H9 (cell line): Measurements from ENCODE around the gene AKR1C8. TPM values are rescaled to one million over a fixed set of nuclear protein-coding genes. Genes with fewer than 3 reads are reported as not detected.
"Not testable (repeated sequence)": the region's sequence is repeated elsewhere in the genome, so short reads cannot be mapped to it uniquely, and the experiment has no call there.

Experiments used
- DNase-seq: peaks from one replicate; pipeline ENCODE4 v3.0.0-alpha.2; 2017
- H2AFZ ChIP-seq: one replicate; pipeline ENCODE4 v1.6.1; 2013; ENCODE audit warnings: mild to moderate bottlenecking, low read length, control low read depth, moderate library complexity
- H2AK5ac ChIP-seq: 2 replicates; pipeline ENCODE4 v1.6.1; 2013; ENCODE audit warnings: low read length, control low read depth, mixed read lengths; ENCODE audit not compliant: insufficient read length
- H2BK120ac ChIP-seq: one replicate; pipeline ENCODE4 v1.6.1; 2013; ENCODE audit warnings: low read depth, mild to moderate bottlenecking, low read length, control low read depth, inconsistent platforms; ENCODE audit not compliant: poor library complexity, severe bottlenecking
- H2BK12ac ChIP-seq: 2 replicates; pipeline ENCODE4 v1.6.1; 2013; ENCODE audit warnings: low read length, control low read depth, mixed read lengths, low read depth; ENCODE audit not compliant: insufficient read length
- H2BK15ac ChIP-seq: 2 replicates; pipeline ENCODE4 v1.6.1; 2013; ENCODE audit warnings: low read depth, low read length, control low read depth
- H2BK20ac ChIP-seq: one replicate; pipeline ENCODE4 v1.6.1; 2013; ENCODE audit warnings: low read depth, mild to moderate bottlenecking, low read length, control low read depth, inconsistent platforms; ENCODE audit not compliant: poor library complexity, severe bottlenecking
- H2BK5ac ChIP-seq: 2 replicates; pipeline ENCODE4 v1.6.1; 2013; ENCODE audit warnings: low read length, control low read depth, mixed read lengths; ENCODE audit not compliant: insufficient read length
- H3K14ac ChIP-seq: 2 replicates; pipeline ENCODE4 v1.6.1; 2013; ENCODE audit warnings: low read length, control low read depth; ENCODE audit not compliant: insufficient read depth
- H3K18ac ChIP-seq: 2 replicates; pipeline ENCODE4 v1.6.1; 2013; ENCODE audit warnings: low read depth, mild to moderate bottlenecking, mixed read lengths, low read length, control low read depth; ENCODE audit not compliant: insufficient read length
- H3K23ac ChIP-seq: 2 replicates; pipeline ENCODE4 v1.6.1; 2013; ENCODE audit warnings: low read length, control low read depth, mixed read lengths, low read depth; ENCODE audit not compliant: insufficient read length
- H3K23me2 ChIP-seq: 2 replicates; pipeline ENCODE4 v1.6.1; 2013; ENCODE audit warnings: low read depth, mild to moderate bottlenecking, mixed read lengths, low read length, control low read depth; ENCODE audit not compliant: insufficient read length, poor library complexity, severe bottlenecking
- H3K27ac ChIP-seq: 2 replicates; pipeline ENCODE4 v1.5.1; 2013; ENCODE audit warnings: low read length, control low read depth, mixed read lengths, low read depth; ENCODE audit not compliant: insufficient read length
- H3K27me3 ChIP-seq: 2 replicates; pipeline ENCODE4 v1.6.1; 2013; ENCODE audit warnings: low read length, control low read depth, inconsistent platforms; ENCODE audit not compliant: insufficient read depth
- H3K4ac ChIP-seq: 2 replicates; pipeline ENCODE4 v1.6.1; 2013; ENCODE audit warnings: low read depth, mild to moderate bottlenecking, control low read depth, inconsistent platforms, low read length, moderate library complexity
- H3K4me1 ChIP-seq: 2 replicates; pipeline ENCODE4 v1.6.1; 2013; ENCODE audit warnings: low read length, control low read depth, inconsistent platforms; ENCODE audit not compliant: insufficient read depth
- H3K4me2 ChIP-seq: 2 replicates; pipeline ENCODE4 v1.6.1; 2013; ENCODE audit warnings: low read length, control low read depth, mixed read lengths; ENCODE audit not compliant: insufficient read length, insufficient read depth
- H3K56ac ChIP-seq: 2 replicates; pipeline ENCODE4 v1.6.1; 2013; ENCODE audit warnings: low read depth, mild to moderate bottlenecking, mixed read lengths, low read length, control low read depth; ENCODE audit not compliant: insufficient read length
- H3K79me1 ChIP-seq: 2 replicates; pipeline ENCODE4 v1.6.1; 2013; ENCODE audit warnings: low read depth, mild to moderate bottlenecking, moderate library complexity, low read length, control low read depth, inconsistent platforms; ENCODE audit not compliant: insufficient read depth, poor library complexity, severe bottlenecking
- H3K79me2 ChIP-seq: 2 replicates; pipeline ENCODE4 v1.6.1; 2013; ENCODE audit warnings: low read length, control low read depth, inconsistent platforms; ENCODE audit not compliant: insufficient read depth
- H3K9ac ChIP-seq: 2 replicates; pipeline ENCODE4 v1.6.1; 2013; ENCODE audit warnings: low read length, control low read depth, mixed read lengths; ENCODE audit not compliant: insufficient read length; ENCODE audit errors: extremely low read depth
- H3K9me3 ChIP-seq: one replicate; pipeline ENCODE4 v1.6.1; 2013; ENCODE audit warnings: low read depth, low read length, inconsistent platforms; ENCODE audit not compliant: control insufficient read depth
- H3T11ph ChIP-seq: one replicate; pipeline ENCODE4 v1.6.1; 2013; ENCODE audit warnings: mild to moderate bottlenecking, low read length, control low read depth, inconsistent platforms
- H4K20me1 ChIP-seq: one replicate; pipeline ENCODE4 v1.6.1; 2013; ENCODE audit not compliant: control insufficient read depth, insufficient read length, insufficient read depth
- H4K5ac ChIP-seq: 2 replicates; pipeline ENCODE4 v1.6.1; 2013; ENCODE audit warnings: low read depth, mild to moderate bottlenecking, mixed read lengths, low read length, control low read depth; ENCODE audit not compliant: insufficient read length
- H4K8ac ChIP-seq: replicated peaks from 2 replicates; pipeline ENCODE4 v1.6.1; 2013; ENCODE audit warnings: low read length, control low read depth, mixed read lengths, low read depth; ENCODE audit not compliant: insufficient read length
- H4K91ac ChIP-seq: 2 replicates; pipeline ENCODE4 v1.6.1; 2013; ENCODE audit warnings: low read depth, mild to moderate bottlenecking, moderate library complexity, mixed read lengths, low read length, control low read depth; ENCODE audit not compliant: insufficient read length
- H3K27ac Mint-ChIP-seq, 3 experiments: 2 replicates in 2 of 3; 3 replicates in 1 of 3; pipeline ENCODE4 v1.8.0; 2020 to 2021; ENCODE audit warnings: mixed read lengths in 3 of 3, mild to moderate bottlenecking in 1 of 3, moderate library complexity in 1 of 3
- H3K27me3 Mint-ChIP-seq: 2 replicates; pipeline ENCODE4 v1.8.0; 2021; ENCODE audit warnings: low read depth, mild to moderate bottlenecking, moderate library complexity, mixed read lengths
- H3K36me3 Mint-ChIP-seq, 3 experiments: 2 replicates in 2 of 3; 3 replicates in 1 of 3; pipeline ENCODE4 v1.8.0; 2020 to 2021; ENCODE audit warnings: low read depth in 3 of 3, mixed read lengths in 3 of 3; ENCODE audit not compliant: insufficient read depth in 1 of 3
- H3K4me1 Mint-ChIP-seq, 2 experiments: 2 replicates each; pipeline ENCODE4 v1.8.0; 2020; ENCODE audit warnings: mixed read lengths in 2 of 2
- H3K4me3 Mint-ChIP-seq, 2 experiments: 2 replicates in 1 of 2; 3 replicates in 1 of 2; pipeline ENCODE4 v1.8.0; 2020 to 2021; ENCODE audit warnings: mild to moderate bottlenecking in 2 of 2, mixed read lengths in 2 of 2, moderate library complexity in 1 of 2
- H3K9me3 Mint-ChIP-seq, 2 experiments: 2 replicates in 1 of 2; 3 replicates in 1 of 2; pipeline ENCODE4 v1.8.0; 2020; ENCODE audit warnings: mild to moderate bottlenecking in 2 of 2, mixed read lengths in 2 of 2, moderate library complexity in 1 of 2
- whole genome bisulfite sequencing: extraction: QIAGEN DNeasy Blood & Tissue Kit; methylation state at CpG from one replicate; pipeline ENCODE4 v1.1.7; 2013; ENCODE audit warnings: missing lambda C conversion rate, low lambda C conversion rate, mixed read lengths; ENCODE audit not compliant: insufficient read length; ENCODE audit errors: extremely low coverage; 5-methylcytosine and 5-hydroxymethylcytosine counted together
- total RNA-seq: library from RNA; stranded (reverse); gene quantifications from 2 replicates; pipeline ENCODE4 v1.2.1, GENCODE V29; 2021
- TF ChIP-seq, protein P1 (sequence below): fragments of 200-600 bp; sonication (generic); conservative IDR thresholded peaks from 3 replicates; pipeline ENCODE4 v1.8.0; 2021; ENCODE audit warnings: antibody characterized with exemption, mild to moderate bottlenecking

AKR1C8 gene
- total RNA-seq, 1 experiment from 2014 or later, result not detected

DNA sequence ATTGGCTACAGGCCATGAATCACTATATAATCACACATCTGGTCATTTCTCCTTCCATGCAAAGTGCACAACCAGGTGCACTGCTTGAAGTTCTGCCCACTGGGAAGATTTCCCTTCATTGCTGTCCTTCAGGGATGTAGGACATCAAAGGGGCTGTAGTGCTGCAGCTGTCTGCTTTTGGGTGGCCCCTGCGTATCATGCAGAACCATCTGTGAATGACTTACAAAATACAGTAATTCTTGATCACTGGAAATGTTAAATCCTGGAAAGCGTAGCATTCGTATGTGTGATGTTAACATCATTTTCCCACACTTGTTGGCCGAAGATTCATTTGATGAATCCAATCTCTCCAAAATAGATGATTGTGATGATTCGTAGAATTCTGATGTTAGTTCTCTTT, 68.3 kb downstream of the AKR1C8 start:
- no peak overlapping the region for H4K8ac ChIP-seq
- H3K79me1 ChIP-seq, result no peaks in the 10 kb centered on the region
- H3K23ac ChIP-seq, result no peak overlapping the region
- no peaks in the 10 kb centered on the region for H3K27me3 Mint-ChIP-seq
- no peak overlapping the region for H3K56ac ChIP-seq
- H4K91ac ChIP-seq, result no peak overlapping the region
- no peak overlapping the region for H3K14ac ChIP-seq
- DNase-seq, result no peak
- no peaks in the 10 kb centered on the region for H3K27me3 ChIP-seq
- H3K4me2 ChIP-seq, result no peak overlapping the region
- H2BK15ac ChIP-seq, result no peak overlapping the region
- no peaks in the 10 kb centered on the region for H3K23me2 ChIP-seq
- no peak overlapping the region for H3K27ac Mint-ChIP-seq
- no peak overlapping the region for H2AK5ac ChIP-seq
- H3K4me1 Mint-ChIP-seq, result no peaks in the 10 kb centered on the region
- no peak overlapping the region for H2BK12ac ChIP-seq
- H3T11ph ChIP-seq, result no peak overlapping the region
- no CpG with 5 or more reads among the region's 5 CpGs for WGBS
- H3K4ac ChIP-seq, result no peak overlapping the region
- H3K4me1 ChIP-seq, result no peaks in the 10 kb centered on the region
- TF ChIP-seq, protein P1, sequence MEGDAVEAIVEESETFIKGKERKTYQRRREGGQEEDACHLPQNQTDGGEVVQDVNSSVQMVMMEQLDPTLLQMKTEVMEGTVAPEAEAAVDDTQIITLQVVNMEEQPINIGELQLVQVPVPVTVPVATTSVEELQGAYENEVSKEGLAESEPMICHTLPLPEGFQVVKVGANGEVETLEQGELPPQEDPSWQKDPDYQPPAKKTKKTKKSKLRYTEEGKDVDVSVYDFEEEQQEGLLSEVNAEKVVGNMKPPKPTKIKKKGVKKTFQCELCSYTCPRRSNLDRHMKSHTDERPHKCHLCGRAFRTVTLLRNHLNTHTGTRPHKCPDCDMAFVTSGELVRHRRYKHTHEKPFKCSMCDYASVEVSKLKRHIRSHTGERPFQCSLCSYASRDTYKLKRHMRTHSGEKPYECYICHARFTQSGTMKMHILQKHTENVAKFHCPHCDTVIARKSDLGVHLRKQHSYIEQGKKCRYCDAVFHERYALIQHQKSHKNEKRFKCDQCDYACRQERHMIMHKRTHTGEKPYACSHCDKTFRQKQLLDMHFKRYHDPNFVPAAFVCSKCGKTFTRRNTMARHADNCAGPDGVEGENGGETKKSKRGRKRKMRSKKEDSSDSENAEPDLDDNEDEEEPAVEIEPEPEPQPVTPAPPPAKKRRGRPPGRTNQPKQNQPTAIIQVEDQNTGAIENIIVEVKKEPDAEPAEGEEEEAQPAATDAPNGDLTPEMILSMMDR, result no peak
- no peak overlapping the region for H2AFZ ChIP-seq
- H2BK5ac ChIP-seq, result no peak overlapping the region
- H2BK20ac ChIP-seq, result no peak overlapping the region
- no peak overlapping the region for H4K5ac ChIP-seq
- H4K20me1 ChIP-seq, result no peaks in the 10 kb centered on the region
- H3K36me3 Mint-ChIP-seq, result peaks cover 0 to 4% (median 2%) of the 10 kb centered on the region in 3 experiments; a peak in 1 of 7 replicates
- H3K9ac ChIP-seq, result no peak overlapping the region
- H3K79me2 ChIP-seq, result no peaks in the 10 kb centered on the region
- H2BK120ac ChIP-seq, result no peak overlapping the region
- H3K27ac ChIP-seq, result no peak overlapping the region
- peaks cover 67 to 75% of the 10 kb centered on the region in 2 experiments for H3K9me3 Mint-ChIP-seq
- no peak overlapping the region for H3K18ac ChIP-seq
- no peak overlapping the region for H3K4me3 Mint-ChIP-seq
- peaks cover 14% of the 10 kb centered on the region for H3K9me3 ChIP-seq

DNA sequence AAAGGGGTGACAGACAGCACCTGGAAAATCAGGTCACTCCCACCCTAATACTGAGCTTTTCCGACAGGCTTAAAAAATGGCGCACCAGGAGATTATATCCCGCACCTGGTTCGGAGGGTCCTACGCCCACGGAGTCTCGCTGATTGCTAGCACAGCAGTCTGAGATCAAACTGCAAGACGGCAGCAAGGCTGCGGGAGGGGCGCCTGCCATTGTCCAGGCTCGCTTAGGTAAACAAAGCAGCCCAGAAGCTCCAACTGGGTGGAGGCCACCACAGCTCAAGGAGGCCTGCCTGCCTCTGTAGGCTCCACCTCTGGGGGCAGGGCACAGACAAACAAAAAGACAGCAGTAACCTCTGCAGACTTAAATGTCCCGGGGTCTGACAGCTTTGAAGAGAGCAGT, 75.1 kb downstream of the AKR1C8 start:
- H3K4me3 Mint-ChIP-seq, H2BK12ac ChIP-seq, H3K4me1 Mint-ChIP-seq, H3K14ac ChIP-seq, H3K79me1 ChIP-seq, H3K27me3 Mint-ChIP-seq, H2AFZ ChIP-seq, H4K20me1 ChIP-seq, H3K27ac Mint-ChIP-seq, H3K79me2 ChIP-seq, H4K91ac ChIP-seq, H4K8ac ChIP-seq, H3K23ac ChIP-seq, H2AK5ac ChIP-seq, H2BK20ac ChIP-seq, H3K4me1 ChIP-seq, H3K9me3 ChIP-seq, H3K4ac ChIP-seq, H2BK120ac ChIP-seq, H3K27me3 ChIP-seq, H3K9ac ChIP-seq, H3K56ac ChIP-seq, H3K18ac ChIP-seq, H3K4me2 ChIP-seq, DNase-seq, H3K23me2 ChIP-seq, H3T11ph ChIP-seq, H4K5ac ChIP-seq, H3K27ac ChIP-seq, H2BK15ac ChIP-seq, H2BK5ac ChIP-seq: not testable (repeated sequence)
- Mint-ChIP-seq H3K36me3 (peaks cover 9 to 14% (median 9%) of the 10 kb centered on the region in 3 experiments), H3K9me3 (peaks cover 47 to 62% of the 10 kb centered on the region in 2 experiments)
- WGBS, result no CpG with 5 or more reads among the region's 12 CpGs
